GM19455 (cell line): ENCODE results near the gene MIB2.
A peak's percentile ranks its signal among the peaks of the same experiment; 100 is the strongest.
"Not testable (repeated sequence)": the region's sequence is repeated elsewhere in the genome, so short reads cannot be mapped to it uniquely, and the experiment has no call there.

Source experiments
- ATAC-seq: cut with Tn5 transposase; IDR thresholded peaks from one replicate; pipeline ENCODE4 v1.9.1; 2021; ENCODE audit not compliant: unreplicated experiment

Gene MIB2

DNA sequence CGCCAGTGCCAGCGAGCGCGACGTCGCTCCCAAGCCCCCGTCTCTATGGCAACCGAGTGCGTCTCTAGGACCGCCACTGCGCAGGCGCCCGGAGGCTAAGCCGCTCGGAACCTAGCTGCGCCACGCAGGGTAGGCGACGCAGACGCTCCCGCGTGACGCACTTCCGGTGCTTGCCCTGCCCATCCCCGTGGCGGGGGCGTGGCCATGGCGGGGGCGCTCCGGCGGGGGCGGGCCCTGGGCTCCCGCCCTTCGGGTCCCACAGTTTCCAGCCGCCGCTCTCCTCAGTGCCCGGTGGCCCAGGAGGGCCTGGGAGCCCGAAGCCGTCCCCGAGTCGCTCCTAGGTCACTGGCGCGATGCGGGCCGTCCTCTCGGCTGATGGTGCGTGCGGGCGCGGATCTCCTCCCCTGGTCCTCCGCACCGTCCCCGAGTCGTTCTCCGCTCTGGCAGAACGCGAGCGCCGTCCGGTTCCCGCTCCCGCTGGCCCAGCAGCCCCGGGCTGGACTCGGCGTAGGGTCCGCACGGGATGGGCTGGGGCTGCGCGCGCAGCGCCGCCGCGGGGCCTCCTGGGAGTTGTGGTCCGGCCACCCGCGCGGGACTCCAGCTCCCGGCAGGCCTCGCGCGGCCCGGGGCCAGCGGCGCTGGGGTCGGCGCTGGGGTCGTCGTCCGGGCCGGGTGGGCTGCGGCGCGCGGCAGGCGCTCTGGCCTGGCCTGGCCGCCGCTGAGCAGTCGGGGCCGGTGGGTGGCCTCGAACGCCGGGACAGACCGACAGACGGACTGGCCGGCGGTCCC lies at the start of gene MIB2:
MIB2 (plus strand) TSS at position 245 of the 789 bp plus-strand sequence. CDS start 7,953 bp downstream, outside the sequence.
- ATAC-seq = peak; percentile 72

DNA sequence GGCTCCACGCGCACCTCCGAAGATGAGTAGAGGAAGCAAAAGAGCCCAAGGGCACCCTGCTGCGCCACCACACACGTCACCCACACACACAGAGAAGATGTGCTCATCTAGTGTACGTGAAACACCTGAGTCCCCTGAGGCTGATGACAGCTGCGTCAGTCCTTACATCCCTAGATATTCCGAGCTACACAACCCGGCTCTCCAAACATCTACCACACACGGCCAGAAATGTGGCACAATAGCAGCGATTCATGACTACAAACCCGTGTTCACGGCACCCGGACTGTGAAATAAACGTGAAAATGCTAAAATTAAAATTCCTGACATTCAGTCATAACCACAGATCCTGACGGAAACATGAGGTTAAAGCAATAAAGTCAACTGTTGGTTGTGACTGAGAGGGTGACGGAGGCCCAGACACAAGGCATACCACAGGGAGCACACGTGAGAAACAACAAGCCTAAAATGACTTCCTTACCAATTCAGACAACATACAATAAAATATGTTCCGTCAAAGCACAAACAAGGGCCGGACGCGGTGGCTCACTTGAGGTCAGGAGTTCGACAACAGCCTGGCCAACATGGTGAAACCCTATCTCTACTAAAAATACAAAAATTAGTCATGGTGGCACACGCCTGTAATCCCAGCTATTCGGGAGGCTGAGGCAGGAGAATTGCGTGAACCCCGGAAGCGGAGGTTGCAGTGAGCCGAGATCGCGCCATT lies 48.0 kb upstream of the MIB2 start:
- no peak for ATAC-seq

- ATAC-seq = no peak
These were observed 47.4 kb upstream of the MIB2 start for GRCh38 chr1:1567891-1568291.

DNA sequence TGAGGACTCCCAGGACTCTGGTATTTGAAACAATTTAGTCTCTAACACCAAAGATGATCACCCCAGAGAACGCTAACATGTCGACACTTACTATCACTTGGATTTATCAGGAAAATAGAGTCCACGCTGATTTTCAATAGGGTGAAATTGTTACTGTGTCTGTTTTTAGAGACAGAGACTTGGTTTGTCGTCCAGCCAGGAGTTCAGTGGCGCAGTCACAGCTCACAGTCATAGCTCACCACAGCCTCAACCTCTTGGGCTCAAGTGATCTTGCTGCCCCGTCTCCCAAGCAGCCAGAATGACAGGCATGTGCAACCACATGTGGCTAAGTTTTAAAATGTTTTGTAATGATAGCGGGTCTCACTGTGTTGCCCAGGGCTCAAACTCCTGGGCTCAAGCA lies 46.0 kb upstream of the MIB2 start:
- no peak for ATAC-seq

DNA sequence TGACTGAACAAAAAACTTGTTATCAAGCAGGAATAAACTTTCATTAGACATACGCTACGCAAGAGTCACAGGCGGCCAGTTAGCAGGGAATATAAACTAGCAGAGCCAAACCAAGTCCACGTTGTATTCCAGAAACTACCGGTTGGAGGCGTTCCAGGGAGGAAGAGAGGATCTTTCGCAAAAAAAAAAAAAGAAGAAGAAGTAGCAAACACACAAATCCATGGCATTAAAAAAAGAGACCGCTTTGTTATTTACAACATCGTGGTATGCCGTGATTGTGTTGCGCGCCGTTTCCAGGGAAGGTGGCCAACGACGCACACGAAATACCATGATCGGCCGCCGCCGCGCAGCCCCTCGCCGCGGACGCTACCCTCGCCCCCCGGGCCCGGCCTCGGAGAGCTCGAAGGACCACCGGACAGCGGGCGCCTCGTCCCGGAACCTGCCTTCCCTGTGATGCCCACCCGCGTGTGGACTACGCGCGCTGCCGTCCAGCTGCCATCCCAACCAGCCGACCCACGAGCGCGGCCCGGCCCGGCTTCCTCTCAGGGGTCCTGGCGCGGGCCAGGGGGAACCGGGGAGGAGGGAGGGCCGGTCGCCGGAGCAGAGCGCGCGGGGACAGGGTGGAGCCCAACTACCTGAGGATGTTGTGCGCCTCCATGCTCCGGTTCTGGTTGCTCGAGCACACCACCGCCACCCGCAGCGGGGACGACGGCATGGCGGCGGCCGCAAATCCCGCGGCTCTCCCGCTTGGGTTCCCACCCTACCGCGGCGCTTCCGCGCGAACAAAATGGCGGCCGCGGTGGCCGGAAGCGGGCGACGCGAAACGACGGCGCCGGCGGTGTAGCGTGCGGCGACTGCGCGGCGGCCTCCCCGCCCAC lies 41.2 kb upstream of the MIB2 start:
- ATAC-seq = peak; percentile 54

- peak; percentile 86 for ATAC-seq
These were observed 40.4 kb upstream of the MIB2 start, which contains the start of gene SSU72 for GRCh38 chr1:1574721-1575537. Gene SSU72, minus strand, starts transcription at chr1:1574863. Its CDS starts 306 bp downstream, at chr1:1574557.

- no peak for ATAC-seq
These were observed 37.8 kb upstream of the MIB2 start for GRCh38 chr1:1577367-1578011.

GRCh38 chr1:1578371-1578940 lies 36.8 kb upstream of the MIB2 start:
- no peak for ATAC-seq

GRCh38 chr1:1582585-1583346 lies 32.5 kb upstream of the MIB2 start:
- no peak for ATAC-seq

DNA sequence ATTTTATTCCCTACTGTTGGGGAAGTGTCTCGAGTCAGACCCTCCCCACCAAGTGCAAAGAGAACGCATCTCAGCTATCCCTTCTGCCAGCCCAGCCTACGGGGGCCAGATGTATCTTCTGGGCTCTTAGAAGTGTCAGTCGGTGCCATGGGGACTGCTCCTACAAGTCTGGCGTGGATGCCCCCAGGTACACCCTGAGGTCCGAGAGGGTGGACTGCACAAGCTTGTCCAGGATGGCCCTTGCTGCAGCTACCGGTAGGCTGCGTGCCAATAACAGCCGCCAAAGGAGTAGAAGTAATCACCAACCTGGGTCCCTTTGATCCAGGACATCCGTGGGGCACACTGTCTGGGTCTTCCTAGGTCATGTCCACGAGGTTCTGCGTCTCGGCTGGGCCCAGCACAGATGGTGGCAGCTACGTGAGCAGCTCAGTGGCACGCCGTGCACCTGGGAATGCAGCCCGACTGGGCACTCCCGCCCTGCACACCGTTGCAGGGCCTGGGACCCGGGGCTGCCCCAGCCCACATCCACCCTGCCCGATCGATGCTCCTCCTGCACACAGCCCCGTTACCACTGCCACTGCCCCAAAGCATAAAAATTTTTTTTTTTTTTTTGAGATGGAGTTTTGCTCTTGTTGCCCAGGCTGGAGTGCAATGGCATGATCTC lies 31.8 kb upstream of the MIB2 start:
- no peak for ATAC-seq

GRCh38 chr1:1591452-1591851 lies 23.8 kb upstream of the MIB2 start:
- no peak for ATAC-seq

GRCh38 chr1:1593834-1594601 lies 21.3 kb upstream of the MIB2 start:
- ATAC-seq = no peak

DNA sequence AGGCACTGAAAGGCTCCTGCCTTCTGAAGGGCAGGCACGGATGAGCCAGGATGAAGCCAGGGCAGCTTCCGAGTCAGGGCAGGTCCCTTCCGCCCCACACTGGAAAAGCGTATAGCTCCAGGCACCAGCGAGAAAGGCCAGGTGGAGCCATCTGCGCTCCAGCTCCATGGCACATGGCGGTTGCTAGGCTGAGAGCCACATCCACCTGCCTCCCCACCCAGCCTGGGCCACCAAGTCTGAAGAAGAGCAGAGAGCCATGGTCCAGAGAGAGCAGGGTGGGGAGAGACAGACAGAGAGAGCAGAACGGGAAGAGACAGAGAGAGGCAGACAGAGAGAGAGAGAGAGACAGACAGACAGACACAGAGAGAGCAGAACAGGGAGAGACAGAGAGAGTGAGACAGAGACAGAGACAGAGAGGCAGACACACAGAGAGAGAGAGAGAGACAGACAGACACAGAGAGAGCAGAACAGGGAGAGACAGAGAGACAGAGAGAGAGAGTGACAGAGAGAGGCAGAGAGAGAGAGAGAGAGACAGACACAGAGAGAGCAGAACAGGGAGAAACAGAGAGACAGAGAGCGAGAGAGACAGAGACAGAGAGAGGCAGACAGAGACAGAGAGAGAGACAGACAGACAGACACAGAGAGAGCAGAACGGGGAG lies 20.6 kb upstream of the MIB2 start:
- ATAC-seq = no peak

DNA sequence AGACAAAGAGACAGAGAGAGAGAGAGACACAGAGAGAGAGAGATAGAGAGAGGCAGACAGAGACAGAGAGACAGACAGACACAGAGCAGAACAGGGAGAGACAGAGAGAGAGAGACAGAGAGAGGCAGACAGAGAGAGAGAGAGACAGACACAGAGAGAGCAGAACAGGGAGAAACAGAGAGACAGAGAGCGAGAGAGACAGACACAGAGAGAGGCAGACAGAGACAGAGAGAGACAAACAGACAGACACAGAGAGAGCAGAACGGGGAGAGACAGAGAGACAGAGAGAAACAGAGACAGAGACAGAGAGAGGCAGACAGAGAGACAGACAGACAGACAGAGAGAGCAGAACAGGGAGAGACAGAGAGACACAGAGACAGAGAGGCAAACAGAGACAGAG lies 20.0 kb upstream of the MIB2 start:
- not testable (repeated sequence) for ATAC-seq

DNA sequence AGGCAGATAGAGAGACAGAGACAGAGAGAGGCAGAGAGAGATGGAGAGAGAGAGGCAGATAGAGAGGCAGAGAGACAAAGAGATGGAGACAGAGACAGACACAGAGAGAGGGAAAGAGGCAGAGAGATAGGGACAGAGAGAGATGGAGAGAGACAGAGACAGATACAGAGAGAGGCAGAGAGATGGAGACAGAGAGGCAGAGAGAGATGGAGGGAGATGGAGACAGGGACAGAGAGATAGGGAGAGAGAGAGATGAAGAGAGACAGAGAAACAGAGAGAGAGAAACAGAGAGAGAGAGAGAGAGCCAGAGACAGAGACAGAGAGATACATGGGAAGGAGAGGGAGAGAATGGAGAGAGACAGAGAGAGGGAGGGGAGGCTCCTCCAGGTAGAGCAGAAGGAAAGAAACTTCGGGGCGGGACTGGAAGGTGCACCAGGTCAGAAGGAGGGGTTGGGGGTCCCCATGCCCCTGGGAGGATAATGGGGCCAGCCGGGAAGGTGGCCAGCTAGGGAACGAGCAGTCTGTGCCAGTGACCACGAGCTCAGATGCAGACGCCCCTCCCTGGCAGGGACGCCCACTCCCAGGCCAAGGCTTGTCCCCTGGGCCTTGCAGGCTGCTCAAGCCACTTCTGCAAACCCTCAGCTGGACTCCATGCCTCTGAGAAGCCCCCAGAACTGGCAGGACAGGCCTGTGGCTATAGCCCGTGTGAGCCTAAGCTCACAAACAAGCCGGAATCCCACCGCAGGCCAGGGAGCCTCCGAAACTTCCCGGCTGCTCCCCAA lies 18.6 kb upstream of the MIB2 start:
- ATAC-seq = no peak

- no peak for ATAC-seq
These were observed 17.9 kb upstream of the MIB2 start for GRCh38 chr1:1597275-1597930.
